CD4-positive, alpha-beta T cell treated with Interleukin-21 for 1 hour (primary cell): ENCODE measurements around the gene HMBS.
"Not testable (repeated sequence)": the region's sequence is repeated elsewhere in the genome, so short reads cannot be mapped to it uniquely, and the experiment has no call there.

Source experiments
- DNase-seq: peaks from one replicate; pipeline ENCODE4 v3.0.0-alpha.2; 2020

The HMBS gene

DNA sequence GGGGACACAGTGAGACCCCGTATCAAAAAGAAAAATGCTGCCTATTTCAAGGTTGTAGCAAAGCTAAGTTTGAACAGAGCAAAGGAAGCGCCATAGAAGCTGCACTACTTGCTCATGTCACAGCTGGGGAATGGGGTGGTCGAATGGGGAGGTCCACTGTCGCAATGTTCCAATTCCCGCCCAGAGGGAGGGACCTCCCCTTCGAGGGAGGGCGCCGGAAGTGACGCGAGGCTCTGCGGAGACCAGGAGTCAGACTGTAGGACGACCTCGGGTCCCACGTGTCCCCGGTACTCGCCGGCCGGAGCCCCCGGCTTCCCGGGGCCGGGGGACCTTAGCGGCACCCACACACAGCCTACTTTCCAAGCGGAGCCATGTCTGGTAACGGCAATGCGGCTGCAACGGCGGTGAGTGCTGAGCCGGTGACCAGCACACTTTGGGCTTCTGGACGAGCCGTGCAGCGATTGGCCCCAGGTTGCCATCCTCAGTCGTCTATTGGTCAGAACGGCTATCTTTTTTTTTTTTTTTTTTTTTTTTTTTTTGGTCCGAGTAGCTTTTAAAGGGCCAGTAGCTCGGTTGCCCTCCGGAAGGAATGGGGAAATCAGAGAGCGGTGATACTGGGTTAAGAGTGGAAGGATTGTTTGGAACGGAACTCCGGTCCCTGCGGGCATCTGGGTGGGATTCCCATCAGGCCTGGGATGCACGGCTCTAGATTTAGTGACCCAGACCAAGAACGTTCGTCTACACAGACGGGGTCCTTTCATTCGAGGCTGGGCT lies at the start of gene HMBS:
Gene HMBS, plus strand, starts transcription at position 219 of the 774 bp plus-strand sequence. Its CDS starts 153 bp downstream, at position 372.
- peak; percentile 93 for DNase-seq

DNA sequence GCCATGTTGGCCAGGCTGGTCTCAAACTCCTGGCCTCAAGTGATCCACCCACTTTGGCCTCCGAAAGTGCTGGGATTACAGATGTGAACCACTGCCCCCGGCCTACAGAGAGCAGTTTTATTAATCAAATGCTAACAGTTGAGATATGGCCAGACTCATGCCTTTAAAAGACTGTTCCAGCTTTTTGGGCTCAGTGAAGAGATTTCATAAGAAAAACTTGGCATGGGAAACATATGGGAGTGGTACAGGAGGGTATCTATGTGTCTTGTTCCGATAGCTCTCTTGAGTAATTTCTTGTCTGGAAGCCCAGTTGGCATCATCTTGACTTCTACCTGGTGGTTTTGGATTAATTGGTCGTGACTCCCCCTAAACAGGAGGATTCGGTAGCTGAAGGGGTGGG lies 45.8 kb upstream of the HMBS start:
- no peak for DNase-seq

DNA sequence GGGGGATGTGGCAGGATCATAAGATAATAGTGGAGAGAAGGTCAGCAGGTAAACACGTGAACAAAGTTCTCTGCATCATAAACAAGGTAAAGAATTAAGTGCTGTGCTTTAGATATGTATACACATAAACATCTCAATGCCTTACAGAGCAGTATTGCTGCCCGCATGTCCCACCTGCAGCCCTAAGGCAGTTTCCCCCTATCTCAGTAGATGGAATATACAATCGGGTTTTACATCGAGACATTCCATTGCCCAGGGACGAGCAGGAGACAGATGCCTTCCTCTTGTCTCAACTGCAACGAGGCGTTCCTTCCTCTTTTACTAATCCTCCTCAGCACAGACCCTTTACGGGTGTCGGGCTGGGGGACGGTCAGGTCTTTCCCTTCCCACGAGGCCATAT lies 45.2 kb upstream of the HMBS start:
- DNase-seq, result not testable (repeated sequence)

DNA sequence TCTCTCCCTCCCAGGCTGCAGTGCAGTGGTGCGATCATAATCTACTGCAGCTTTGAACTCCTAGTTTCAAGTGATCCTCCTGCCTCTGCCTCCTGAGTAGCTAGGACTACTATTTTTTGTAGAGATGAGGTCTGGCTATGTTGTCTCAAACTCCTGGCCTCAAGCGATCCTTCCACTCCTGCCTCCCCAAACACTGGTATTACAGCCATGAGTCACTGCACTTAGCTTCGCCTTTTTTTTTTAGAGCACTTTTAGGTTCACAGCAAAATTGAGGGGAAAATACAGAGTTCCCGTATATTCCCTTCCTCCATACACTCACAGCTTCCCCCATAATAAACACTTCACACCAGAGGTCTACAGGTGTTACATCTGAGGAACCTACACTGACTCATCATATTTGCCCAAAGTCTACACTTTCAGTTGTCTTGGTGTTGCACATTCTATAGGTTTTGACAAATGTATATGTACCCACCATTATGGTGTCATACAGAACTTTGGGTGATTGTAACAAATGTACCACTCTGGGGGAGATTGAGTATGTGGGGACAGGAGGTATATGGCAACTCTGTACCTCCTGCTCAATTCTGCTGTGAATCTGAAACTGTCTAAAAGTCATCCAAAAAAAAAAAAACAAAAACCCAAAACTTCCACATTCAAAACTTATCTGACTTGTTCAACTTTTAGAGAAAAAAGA lies 42.7 kb upstream of the HMBS start:
- no peak for DNase-seq

DNA sequence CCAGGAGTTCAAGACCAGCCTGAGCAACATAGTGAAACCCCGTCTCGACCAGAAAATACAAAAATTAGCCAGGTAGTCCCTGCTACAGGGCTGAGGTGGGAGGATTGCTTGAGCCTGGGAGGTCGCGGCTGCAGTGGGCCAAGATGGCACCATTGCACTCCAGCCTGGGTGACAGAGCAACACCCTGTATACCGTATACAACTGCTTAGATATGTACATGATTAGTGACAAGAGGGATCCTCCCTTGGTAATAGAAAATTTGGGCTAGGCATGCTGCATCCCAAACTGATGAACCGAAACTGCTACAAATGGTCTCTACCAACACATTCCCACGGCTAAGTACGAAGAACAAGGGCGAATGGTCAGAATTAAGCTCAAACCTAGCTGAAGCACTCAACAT lies 41.8 kb upstream of the HMBS start:
- no peak for DNase-seq

DNA sequence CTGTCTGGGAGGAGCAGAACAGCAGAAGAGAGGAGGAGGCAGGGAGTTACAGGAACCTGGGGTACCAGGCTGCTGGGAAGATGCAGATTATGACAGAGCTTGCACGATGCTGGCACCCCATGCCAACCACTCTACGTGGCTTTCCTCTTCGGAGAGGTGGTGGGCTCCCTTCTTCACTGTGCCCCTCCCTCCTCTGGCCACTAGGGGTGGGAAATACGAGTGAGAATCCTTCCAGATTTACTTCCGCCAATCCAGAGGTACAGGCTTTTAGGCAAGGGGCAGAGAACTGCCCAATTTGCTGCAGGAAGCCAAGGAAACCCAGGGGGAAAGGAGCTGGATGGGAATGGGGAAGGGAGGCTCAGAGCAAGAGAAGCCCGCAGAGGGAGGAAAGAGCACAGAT lies 40.0 kb upstream of the HMBS start:
- no peak for DNase-seq

DNA sequence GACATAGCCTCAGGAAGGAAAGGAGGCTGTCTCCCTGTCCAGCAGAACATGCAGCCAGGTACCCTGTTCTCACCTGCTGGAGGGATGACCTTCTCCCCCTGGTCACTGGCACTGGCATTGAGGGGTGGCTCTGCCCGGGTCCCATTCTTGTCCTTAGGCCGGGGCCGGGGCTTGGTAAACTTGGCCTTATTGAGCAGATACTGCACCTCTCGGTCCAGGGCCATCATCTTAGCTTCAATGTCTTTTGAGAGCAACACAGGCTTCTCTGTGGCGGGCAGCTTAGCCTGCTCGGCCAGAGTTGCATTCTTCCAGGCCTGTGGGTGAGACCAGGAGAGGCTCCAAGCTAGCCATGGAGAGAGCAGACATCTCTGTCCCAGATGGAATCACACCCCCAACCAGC lies 38.2 kb upstream of the HMBS start:
- DNase-seq, result no peak

DNA sequence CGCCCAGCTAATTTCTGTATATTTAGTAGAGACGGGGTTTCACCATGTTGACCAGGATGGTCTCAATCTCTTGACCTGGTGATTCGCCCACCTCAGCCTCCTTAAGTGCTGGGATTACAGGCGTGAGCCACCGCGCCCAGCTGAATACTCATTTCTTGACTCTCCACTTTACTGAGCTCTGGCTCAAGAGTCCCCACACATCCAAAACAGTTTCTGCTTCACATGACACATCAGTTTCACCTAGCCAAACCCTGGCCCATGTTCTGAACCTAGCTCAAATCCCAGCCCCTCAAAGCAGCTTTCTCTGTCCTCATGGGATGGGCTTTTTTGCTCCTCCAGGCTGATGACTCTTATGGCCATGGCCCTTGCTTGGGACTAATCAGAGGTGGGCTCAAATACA lies 37.5 kb upstream of the HMBS start:
- DNase-seq, result no peak

DNA sequence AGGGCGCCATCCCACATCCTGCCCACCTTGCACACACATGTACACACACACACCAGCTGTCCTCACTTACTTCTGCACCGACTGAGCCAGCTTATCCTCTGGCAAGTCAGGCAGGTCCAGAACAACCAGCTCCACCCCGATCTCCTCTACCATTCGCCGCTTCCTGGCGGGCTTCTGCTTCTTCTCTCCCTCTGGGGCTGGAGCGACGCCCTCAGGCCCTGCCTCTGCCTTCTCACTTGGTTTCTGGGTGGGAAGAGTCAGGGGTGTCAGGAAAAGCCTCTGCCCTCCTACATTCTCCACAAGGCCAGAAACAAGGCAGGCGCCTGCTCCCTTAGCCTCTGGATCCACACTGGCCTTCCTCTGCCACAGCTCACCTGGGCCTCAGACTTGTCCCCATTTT lies 36.0 kb upstream of the HMBS start:
- no peak for DNase-seq

DNA sequence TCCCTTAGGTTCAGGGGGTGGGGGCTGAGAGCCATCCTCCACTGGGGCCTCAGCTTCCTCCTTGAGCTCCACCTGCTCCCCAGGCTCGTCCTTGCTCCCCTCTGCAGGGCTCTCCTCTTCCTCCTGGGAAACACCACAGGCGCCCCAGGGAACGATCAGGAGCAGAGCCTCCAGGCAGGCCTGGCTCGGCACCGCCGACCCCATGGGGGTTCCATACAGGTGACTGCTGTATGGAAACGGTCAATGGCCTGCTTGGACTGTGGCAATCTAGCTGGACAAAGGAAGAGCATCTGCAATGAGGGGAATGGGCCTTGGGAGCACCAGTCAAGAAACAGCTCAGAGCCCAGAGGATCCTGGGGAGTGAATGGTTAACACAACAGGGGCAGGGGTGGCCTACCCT lies 35.6 kb upstream of the HMBS start:
- no peak for DNase-seq

DNA sequence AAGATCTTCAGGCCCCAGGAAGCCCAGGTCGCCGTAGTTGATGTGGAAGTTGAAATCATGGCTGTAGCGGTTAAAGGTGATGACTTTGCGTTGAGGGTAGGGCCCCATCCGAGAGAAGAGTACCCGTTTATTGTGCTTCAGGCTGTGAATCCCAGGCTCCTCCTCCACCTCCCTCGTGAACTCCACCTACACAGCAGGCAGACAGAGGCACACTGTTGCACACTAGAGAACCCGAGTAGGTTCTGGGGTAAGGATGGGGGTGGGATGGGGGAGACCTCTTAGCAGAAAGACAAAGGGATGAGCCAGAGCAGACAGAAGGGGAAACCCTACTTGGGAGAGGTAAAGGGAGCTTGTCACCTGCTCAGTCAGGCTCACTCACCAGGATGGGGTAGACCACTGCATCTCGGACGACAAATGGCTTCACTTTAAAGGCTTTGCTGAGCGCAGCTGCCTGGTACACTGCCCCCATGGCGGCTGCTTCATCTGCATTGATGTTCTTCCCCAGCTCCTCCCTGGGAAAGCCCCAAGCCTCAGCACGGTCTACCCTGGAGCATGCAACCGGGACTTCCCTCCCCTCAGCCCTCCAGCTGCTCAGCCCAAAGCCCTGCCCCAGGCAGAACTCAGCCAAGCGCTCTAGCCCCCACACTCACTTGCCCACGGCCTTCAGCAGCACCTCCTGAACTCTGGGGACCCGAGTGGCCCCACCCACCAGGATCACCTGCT lies 33.1 kb upstream of the HMBS start:
- peak; percentile 41 for DNase-seq

DNA sequence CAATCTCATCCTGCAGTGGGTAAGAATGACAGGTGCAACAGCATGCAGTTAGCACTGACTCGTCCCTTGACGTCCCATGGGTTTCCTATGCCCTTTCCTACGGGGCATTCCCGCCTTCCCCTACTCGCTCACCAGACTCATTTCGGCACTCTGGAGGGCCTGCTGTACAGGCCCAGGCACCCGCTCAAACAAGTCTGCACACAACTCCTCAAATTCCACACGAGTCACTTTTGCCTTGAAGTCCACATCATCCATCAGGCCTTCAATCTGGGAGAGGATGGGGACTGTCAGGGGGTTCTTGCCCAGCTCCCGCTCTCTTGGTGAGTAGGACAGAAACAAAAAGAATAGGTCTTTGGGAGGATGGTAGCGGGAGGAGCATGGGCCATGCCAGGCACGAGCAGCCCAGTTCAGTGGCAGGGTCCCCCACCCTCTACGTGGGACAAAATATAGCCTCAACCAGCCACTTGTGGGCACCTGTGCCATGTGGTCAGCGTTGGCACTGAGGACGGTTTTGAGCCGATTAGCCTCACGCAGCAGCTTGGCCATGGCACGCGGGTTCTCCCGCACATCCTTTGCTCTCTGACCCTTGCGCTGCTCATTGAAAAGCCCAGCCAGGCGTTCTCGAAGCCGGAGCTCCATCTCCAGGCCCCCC lies 32.4 kb upstream of the HMBS start:
- DNase-seq, result no peak

DNA sequence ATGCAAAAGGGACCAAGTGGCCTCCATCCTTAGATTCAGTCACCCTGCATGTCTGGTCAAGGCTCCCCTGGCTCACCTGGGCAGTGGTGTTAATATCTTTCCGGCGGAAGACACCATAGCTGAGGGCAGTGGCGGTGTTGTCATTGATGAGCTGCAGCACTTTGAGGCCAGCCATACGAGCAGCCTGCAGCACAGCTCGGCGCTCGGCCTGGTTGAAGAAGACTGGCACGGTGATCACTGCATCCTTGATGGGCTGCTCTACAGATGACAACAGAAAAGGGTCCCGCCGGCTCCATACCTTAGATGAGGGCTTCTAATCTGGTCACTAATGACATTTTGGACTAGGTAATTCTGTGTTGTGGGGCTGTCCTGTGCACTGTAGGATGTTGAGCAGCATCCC lies 30.3 kb upstream of the HMBS start:
- no peak for DNase-seq

DNA sequence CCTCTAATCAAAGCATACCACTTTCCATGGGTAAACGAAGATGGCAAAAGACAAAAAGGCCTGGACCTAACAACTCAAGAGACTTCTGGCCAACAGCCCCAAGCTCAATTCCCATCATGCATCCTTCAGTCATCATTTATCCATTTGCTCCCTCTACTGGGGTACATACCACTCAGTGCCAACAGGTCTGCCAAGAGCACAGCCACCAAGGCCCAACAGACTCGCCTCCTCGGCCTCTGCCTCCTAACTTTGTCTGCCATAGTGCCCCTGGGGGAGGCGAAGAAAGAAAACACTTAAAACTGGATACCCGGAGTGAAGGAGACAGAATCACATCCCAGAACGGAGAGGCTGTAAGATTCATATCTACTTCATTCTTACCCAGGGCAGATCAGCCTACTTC lies 28.8 kb upstream of the HMBS start:
- peak; percentile 15 for DNase-seq

DNA sequence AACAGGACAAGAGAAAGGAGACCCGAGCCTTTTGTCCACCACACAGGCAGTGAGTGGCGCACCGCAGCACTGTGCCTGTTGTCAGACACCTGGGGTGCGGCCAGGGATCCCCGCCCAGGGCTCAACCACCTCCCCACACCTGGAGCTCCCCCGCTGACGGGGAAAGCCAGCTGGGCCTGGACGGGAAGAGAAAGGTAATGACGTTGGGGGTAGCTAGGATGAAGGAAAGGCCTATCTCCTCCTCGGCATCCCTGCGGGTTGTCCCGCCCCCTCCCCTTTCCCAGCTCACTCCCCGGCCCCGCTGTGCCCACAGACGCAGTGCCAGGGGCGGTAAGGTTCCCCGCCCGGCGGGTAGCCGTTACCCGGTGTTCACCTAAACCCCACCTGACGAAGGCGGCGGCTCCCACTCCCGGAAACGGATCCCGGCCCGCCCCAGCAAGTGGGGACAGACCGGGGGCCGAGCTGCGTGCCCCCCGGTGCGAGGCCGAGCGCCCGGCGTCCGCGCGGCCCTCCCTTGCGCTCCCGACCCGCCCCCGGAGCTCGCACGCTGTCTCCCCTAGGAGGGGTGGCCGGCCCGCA lies 28.2 kb upstream of the HMBS start:
- DNase-seq, result peak; percentile 71

DNA sequence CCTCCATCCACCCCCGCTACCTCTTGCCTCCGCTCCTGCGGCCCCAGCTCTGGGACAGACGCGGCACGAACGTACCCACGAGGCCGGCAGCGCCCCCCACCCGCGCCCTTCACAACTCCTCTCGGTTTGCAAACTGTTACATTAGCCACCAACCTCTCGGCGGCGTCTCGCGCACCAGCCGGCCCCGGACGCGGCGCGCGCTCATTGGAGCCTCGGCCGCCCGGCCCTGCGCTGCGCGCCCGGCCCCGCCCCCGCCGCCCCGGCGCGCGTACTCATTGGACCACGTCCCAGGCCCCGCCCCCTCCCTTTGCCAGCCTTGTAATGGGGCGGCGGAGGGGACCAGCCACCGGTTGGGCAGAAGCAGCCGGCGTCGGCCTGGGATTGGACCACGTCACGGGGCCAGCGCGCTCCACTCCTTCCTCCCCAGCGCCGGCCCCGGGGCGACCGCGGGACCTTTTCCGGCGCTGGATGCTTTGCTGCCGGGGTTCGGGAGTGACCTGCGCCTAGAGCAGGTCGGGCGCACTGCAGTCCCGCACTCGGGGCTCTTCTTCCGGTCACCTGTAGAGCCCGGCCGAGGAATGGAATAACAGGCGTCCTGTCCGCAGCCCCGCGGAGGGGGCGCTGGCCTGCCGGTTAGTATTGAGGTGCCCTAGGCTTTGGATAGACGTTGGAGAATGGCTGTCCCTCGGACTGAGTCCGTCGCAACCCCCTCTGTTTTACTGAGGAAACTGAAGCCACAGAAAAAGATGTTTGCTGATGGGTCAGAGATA lies 27.5 kb upstream of the HMBS start, which contains the start of gene HYOU1:
Gene HYOU1, minus strand, starts transcription at position 206 of the 770 bp plus-strand sequence. CDS start 1,045 bp downstream, outside the sequence.
- peak; percentile 98 for DNase-seq

DNA sequence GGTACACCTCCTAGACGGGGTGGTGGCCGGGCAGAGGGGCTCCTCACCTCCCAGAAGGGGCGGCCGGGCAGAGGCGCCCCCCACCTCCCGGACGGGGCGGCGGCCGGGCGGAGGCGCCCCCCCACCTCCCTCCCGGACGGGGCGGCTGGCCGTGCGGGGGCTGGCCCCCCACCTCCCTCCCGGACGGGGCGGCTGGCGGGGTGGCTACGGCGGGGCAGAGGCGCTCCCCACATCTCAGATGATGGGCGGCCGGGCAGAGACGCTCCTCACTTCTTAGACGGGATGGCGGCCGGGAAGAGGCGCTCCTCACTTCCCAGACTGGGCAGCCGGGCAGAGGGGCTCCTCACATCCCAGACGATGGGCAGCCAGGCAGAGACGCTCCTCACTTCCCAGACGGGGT lies 25.6 kb upstream of the HMBS start:
- DNase-seq, result not testable (repeated sequence)

DNA sequence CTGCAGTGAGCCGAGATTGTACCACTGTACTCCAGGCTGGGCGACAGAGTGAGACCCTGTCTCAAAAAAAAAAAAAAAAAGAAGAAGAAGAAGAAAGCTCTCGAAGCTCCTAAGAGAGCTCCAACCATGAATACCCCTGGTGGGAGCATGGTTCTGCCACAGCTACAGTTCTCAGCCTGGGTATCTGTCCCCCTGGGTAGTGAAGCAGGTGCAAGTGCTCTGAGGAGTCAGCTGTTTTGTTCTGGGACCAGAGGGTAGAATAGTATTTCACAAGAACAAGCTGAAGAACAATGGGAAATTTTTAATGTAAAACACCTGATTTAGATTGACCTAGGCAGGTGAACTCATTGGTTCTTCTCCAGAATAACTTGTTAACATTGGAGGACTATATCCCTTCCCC lies 23.4 kb upstream of the HMBS start:
- no peak for DNase-seq

DNA sequence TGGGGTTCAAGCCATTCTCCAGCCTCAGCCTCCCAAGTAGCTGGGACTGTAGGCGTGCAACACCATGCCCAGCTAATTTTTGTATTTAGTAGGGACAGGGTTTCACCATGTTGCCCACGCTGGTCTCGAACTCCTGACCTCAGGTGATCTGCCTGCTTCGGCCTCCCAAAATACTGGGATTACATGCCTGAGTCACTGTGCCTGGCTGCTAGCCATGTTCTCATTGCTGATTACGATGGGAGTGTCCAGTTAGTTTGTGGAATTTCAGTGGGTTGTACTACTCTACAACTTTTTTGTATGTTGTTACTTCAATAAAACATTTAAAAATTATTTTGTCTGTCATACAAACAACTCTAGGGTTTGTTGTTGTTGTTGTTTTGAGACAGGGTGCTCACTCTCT lies 21.9 kb upstream of the HMBS start:
- no peak for DNase-seq

DNA sequence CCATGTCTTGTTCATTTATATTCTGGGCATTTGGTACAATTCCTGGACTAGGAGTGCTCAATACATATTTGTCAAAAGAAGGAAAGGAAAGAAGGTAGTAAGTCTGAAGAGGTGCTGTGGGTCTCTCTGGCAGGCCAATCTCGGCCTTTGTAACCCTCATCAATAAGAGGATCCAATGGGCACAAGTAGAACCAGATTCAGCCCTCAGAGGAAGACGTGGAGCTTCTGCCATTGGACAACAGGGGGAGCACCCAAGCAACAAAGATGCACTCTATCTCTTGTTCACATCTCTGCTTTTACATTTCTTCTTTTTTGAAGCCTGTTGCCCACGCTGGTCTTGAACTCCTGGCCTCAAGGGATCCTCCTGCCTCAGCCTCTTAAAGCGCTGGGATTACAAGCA lies 19.3 kb upstream of the HMBS start:
- peak; percentile 68 for DNase-seq

DNA sequence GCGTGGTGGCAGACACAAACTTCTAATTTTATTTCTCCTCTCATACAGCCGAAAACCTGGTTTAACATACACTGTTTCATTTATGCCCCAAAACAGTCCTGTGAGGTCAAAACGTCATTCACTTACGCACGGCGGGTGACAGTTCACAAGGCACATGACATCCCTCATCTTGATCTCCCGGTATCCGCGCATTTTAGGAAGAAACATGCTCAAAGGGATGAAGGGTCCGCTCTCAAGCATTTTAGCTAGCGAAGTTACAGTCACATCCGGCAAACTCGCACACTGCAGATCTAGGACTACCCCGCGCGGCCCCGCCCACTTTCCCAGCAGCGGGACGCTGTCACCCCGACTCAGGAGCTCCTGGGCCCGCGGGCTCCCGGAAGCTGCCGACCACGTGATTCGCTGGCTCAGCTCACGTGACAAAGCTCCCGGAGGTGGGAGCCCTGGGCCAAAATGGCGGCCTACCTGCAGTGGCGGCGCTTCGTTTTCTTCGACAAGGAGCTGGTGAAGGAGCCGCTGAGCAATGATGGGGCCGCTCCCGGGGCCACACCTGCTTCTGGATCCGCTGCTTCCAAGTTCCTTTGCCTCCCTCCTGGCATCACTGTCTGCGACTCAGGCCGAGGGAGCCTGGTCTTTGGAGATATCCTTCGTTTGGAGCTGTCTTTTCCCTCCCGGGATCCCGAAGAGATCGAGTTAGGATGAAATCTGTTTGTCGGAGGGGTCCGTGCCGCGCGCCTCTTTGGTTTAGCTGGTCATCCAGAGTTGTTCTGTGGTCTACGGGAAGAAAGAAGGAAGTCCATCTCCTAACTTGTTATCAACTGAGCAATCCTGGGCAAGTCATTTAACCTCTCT lies 17.1 kb upstream of the HMBS start, which contains the start of gene VPS11:
Gene VPS11, plus strand, starts transcription at position 448 of the 852 bp plus-strand sequence. Its CDS starts 6 bp downstream, at position 454.
- DNase-seq, result peak; percentile 97
